WTC11 (cell line): ENCODE measurements around the gene TCAIM. TPM values are rescaled to one million over a fixed set of nuclear protein-coding genes. Genes with fewer than 3 reads are reported as not detected.

ENCODE experiments used
- ATAC-seq: fragments of 200-7000 bp; cut with Tn5 transposase; 2 replicates; pipeline ENCODE4 v1.10.0; 2021; ENCODE audit warnings: mild to moderate bottlenecking, moderate library complexity
- CTCF ChIA-PET: fragments of 300-600 bp; sonication (Branson Sonifier 250); formaldehyde crosslinking; loops from one replicate; lab custom pipeline; 2021; ENCODE audit warnings: antibody characterized with exemption; lab: Charles Lee
- POLR2A ChIA-PET: fragments of 350-600 bp; sonication (Branson Sonifier 250); formaldehyde crosslinking; loops from one replicate; lab custom pipeline; 2021; ENCODE audit warnings: antibody characterized with exemption; lab: Charles Lee
- DNase-seq: peaks from one replicate; pipeline ENCODE4 v3.0.0; 2021; ENCODE audit warnings: low spot score
- H3K27ac Mint-ChIP-seq: 2 replicates; pipeline ENCODE4 v1.8.0; 2021; ENCODE audit warnings: mixed read lengths
- H3K27me3 Mint-ChIP-seq: 2 replicates; pipeline ENCODE4 v1.8.0; 2021; ENCODE audit warnings: low read depth, mild to moderate bottlenecking, moderate library complexity, mixed read lengths
- H3K36me3 Mint-ChIP-seq: 2 replicates; pipeline ENCODE4 v1.8.0; 2021; ENCODE audit warnings: mixed read lengths
- H3K4me1 Mint-ChIP-seq: 2 replicates; pipeline ENCODE4 v1.8.0; 2022; ENCODE audit warnings: mixed read lengths
- H3K4me3 Mint-ChIP-seq: 2 replicates; pipeline ENCODE4 v1.8.0; 2021; ENCODE audit warnings: mild to moderate bottlenecking, moderate library complexity, mixed read lengths
- H3K9me3 Mint-ChIP-seq: 2 replicates; pipeline ENCODE4 v1.8.0; 2021; ENCODE audit warnings: mixed read lengths
- FOXP1 ChIP-seq: sonication (generic); formaldehyde crosslinking; IDR thresholded peaks from 2 replicates; pipeline ENCODE4 v1.8.0; 2022; ENCODE audit warnings: missing genetic modification reagents, mild to moderate bottlenecking, moderate library complexity, borderline replicate concordance
- HMGA2 ChIP-seq: fragments of 250-450 bp; sonication (Bioruptor Pico); IDR thresholded peaks from 2 replicates; pipeline ENCODE4 v1.4.0; 2021; ENCODE audit warnings: mild to moderate bottlenecking, moderate library complexity
- JAZF1 ChIP-seq: fragments of 250-450 bp; sonication (Bioruptor Pico); IDR thresholded peaks from 2 replicates; pipeline ENCODE4 v1.9.0; 2021; ENCODE audit warnings: moderate library complexity, mild to moderate bottlenecking, inconsistent platforms
- NFYB ChIP-seq: sonication (generic); formaldehyde crosslinking; conservative IDR thresholded peaks from 2 replicates; pipeline ENCODE4 v1.8.0; 2022; ENCODE audit warnings: low read depth, missing genetic modification reagents
- RELA ChIP-seq: sonication (generic); formaldehyde crosslinking; IDR thresholded peaks from 2 replicates; pipeline ENCODE4 v1.8.1; 2022; ENCODE audit warnings: missing genetic modification reagents, mild to moderate bottlenecking, borderline replicate concordance
- RORB ChIP-seq: fragments of 250-450 bp; sonication (Bioruptor Pico); IDR thresholded peaks from 2 replicates; pipeline ENCODE4 v1.9.0; 2021; ENCODE audit warnings: mild to moderate bottlenecking
- ZNF317 ChIP-seq: sonication (generic); formaldehyde crosslinking; IDR thresholded peaks from 2 replicates; pipeline ENCODE4 v1.8.1; 2023; ENCODE audit warnings: low read depth, mild to moderate bottlenecking, moderate library complexity, missing genetic modification reagents, borderline replicate concordance
- total RNA-seq: library from RNA; stranded (reverse); gene quantifications from 3 replicates; pipeline ENCODE4 v1.2.3, GENCODE V29; 2021
- TF ChIP-seq, protein P1 (sequence below): fragments of 250-450 bp; sonication (Bioruptor Pico); IDR thresholded peaks from 2 replicates; pipeline ENCODE4 v1.9.0; 2021; ENCODE audit warnings: mild to moderate bottlenecking
- TF ChIP-seq, protein P2 (sequence below): sonication (generic); formaldehyde crosslinking; IDR thresholded peaks from 2 replicates; pipeline ENCODE4 v1.8.1; 2023; ENCODE audit warnings: mild to moderate bottlenecking, moderate library complexity, missing genetic modification reagents
- TF ChIP-seq, protein P3 (sequence below): sonication (generic); formaldehyde crosslinking; IDR thresholded peaks from 2 replicates; pipeline ENCODE4 v1.8.0; 2022; ENCODE audit warnings: mild to moderate bottlenecking, missing genetic modification reagents
- TF ChIP-seq, protein P4 (sequence below): sonication (generic); formaldehyde crosslinking; IDR thresholded peaks from 2 replicates; pipeline ENCODE4 v1.8.1; 2022; ENCODE audit warnings: low read depth, missing genetic modification reagents, borderline replicate concordance
- TF ChIP-seq, protein P5 (sequence below): sonication (generic); formaldehyde crosslinking; IDR thresholded peaks from 2 replicates; pipeline ENCODE4 v1.8.0; 2023; ENCODE audit warnings: missing genetic modification reagents
- TF ChIP-seq, protein P6 (sequence below): fragments of 250-450 bp; sonication (Bioruptor Pico); IDR thresholded peaks from 2 replicates; pipeline ENCODE4 v1.9.0; 2021; ENCODE audit warnings: mild to moderate bottlenecking

The TCAIM gene
- total RNA-seq, 1 experiment from 2014 or later, result 18.9 TPM

DNA sequence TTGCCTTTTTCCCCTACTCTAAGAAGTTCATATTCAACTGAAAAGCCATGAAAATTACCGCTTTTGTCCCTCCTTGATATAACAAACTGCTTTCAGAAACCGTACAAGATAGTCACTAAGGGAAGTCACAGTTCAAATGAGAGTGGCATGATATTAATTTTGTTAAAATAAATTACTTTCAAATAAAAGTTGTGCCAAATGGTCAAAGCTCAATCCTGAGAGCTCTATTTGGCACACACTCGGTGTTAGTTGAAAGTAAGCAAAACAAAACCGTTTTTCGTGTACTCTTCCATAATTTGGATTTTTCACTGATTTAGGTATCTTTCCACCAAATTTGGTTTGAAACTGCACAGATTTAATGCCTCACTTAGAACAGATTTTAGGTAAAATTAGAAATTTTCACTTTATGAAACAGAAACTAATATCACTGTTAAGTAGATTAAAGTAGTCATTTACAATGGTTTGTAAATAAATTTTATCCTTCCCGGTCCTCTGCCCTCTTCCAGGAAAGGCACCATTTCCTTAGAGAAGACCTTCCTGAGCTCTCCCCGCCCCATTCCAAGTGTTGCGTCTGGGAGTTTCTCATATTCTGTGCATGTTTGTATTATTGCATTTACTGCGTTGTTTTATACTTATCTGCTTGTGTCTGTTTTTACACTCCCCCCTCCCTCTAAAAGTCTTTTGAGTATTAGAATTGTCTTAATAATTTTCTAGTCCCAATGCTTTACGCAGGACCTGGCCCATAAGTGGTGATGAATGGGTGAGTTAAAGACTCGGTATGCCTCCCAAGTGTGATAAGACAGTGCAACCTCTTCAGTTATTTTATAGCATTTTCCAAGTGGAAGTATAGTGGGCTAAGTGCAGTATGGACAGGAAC is 853 bp downstream of the TCAIM start (continued):
- TF ChIP-seq, protein P1, sequence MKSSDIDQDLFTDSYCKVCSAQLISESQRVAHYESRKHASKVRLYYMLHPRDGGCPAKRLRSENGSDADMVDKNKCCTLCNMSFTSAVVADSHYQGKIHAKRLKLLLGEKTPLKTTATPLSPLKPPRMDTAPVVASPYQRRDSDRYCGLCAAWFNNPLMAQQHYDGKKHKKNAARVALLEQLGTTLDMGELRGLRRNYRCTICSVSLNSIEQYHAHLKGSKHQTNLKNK (CRISPR knock-in tag), result no peak
- TF ChIP-seq NFYB (CRISPR knock-in tag), result no peak
- TF ChIP-seq RELA (CRISPR knock-in tag), result no peak
- no peak for TF ChIP-seq ZNF317 (CRISPR knock-in tag)
- no peak for TF ChIP-seq RORB (CRISPR knock-in tag)

DNA sequence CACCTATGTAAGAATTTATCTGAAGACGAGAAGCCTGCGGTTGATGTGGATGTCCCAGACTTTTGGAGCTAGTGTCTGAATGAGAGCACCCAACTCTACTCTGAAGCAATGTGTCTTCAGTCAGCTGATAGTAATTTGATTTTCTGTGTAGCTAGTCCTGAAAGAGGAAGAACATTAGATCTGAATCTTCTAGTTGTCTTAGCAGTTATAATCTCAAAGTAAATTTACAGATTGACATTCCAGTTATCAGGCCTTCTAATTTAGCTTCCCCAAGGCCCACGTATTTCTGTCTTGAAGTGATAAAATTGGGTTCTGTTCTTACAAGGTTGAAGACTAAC is 1.5 kb downstream of the TCAIM start:
- DNase-seq (no peak), ATAC-seq (no peak)
- Mint-ChIP-seq H3K36me3 (no peaks in the 10 kb centered on the region), H3K27ac (peak overlapping the region; percentile 44; the same call in 1 of the 2 replicates), H3K27me3 (no peaks in the 10 kb centered on the region), H3K9me3 (peaks cover 5% of the 10 kb centered on the region; the same call in 1 of the 2 replicates), H3K4me3 (peak overlapping the region; percentile 84), H3K4me1 (peaks cover 19% of the 10 kb centered on the region)
- ChIA-PET CTCF (no interaction called here), POLR2A (no interaction called here)
- TF ChIP-seq, protein P2, sequence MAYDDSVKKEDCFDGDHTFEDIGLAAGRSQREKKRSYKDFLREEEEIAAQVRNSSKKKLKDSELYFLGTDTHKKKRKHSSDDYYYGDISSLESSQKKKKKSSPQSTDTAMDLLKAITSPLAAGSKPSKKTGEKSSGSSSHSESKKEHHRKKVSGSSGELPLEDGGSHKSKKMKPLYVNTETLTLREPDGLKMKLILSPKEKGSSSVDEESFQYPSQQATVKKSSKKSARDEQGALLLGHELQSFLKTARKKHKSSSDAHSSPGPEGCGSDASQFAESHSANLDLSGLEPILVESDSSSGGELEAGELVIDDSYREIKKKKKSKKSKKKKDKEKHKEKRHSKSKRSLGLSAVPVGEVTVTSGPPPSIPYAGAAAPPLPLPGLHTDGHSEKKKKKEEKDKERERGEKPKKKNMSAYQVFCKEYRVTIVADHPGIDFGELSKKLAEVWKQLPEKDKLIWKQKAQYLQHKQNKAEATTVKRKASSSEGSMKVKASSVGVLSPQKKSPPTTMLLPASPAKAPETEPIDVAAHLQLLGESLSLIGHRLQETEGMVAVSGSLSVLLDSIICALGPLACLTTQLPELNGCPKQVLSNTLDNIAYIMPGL, result no peak
- no peak for TF ChIP-seq HMGA2

DNA sequence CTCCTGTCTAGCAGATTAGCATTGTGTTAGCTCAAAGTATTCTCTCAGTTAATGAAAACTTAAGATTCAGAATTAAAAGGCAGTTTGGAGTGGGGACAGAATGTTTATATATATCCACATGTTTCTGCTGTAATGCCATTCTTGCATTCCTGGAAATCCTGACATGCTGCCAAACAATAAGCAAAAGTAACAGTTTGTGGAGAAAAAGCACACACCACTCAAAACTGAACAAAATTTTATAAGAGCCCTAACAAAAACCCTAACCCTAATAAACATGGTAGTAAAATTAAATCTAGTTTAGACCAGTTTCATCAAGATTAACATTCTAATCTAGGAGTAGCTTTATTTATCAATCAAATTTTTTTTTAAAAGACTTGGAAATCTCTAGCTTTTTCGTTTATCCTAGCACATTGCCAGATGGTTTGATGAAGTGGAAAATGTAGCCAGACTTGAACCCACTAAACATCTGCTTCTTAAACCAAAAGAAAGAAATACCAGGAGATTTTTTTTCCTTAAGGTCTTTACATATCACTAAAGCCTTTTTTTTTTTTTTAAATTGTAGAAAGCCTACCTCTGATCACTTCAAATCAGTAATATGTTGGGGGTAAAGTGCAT is 3.7 kb downstream of the TCAIM start:
- CTCF ChIA-PET, result no interaction called here
- H3K4me1 Mint-ChIP-seq, result peaks cover 15% of the 10 kb centered on the region
- TF ChIP-seq, protein P3, sequence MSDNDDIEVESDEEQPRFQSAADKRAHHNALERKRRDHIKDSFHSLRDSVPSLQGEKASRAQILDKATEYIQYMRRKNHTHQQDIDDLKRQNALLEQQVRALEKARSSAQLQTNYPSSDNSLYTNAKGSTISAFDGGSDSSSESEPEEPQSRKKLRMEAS (CRISPR knock-in tag), result no peak
- TF ChIP-seq FOXP1 (CRISPR knock-in tag) (no peak), JAZF1 (CRISPR knock-in tag) (no peak)
- TF ChIP-seq, protein P4, sequence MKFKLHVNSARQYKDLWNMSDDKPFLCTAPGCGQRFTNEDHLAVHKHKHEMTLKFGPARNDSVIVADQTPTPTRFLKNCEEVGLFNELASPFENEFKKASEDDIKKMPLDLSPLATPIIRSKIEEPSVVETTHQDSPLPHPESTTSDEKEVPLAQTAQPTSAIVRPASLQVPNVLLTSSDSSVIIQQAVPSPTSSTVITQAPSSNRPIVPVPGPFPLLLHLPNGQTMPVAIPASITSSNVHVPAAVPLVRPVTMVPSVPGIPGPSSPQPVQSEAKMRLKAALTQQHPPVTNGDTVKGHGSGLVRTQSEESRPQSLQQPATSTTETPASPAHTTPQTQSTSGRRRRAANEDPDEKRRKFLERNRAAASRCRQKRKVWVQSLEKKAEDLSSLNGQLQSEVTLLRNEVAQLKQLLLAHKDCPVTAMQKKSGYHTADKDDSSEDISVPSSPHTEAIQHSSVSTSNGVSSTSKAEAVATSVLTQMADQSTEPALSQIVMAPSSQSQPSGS (CRISPR knock-in tag), result no peak
- TF ChIP-seq, protein P5, sequence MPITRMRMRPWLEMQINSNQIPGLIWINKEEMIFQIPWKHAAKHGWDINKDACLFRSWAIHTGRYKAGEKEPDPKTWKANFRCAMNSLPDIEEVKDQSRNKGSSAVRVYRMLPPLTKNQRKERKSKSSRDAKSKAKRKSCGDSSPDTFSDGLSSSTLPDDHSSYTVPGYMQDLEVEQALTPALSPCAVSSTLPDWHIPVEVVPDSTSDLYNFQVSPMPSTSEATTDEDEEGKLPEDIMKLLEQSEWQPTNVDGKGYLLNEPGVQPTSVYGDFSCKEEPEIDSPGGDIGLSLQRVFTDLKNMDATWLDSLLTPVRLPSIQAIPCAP (CRISPR knock-in tag), result no peak
- TF ChIP-seq, protein P6, sequence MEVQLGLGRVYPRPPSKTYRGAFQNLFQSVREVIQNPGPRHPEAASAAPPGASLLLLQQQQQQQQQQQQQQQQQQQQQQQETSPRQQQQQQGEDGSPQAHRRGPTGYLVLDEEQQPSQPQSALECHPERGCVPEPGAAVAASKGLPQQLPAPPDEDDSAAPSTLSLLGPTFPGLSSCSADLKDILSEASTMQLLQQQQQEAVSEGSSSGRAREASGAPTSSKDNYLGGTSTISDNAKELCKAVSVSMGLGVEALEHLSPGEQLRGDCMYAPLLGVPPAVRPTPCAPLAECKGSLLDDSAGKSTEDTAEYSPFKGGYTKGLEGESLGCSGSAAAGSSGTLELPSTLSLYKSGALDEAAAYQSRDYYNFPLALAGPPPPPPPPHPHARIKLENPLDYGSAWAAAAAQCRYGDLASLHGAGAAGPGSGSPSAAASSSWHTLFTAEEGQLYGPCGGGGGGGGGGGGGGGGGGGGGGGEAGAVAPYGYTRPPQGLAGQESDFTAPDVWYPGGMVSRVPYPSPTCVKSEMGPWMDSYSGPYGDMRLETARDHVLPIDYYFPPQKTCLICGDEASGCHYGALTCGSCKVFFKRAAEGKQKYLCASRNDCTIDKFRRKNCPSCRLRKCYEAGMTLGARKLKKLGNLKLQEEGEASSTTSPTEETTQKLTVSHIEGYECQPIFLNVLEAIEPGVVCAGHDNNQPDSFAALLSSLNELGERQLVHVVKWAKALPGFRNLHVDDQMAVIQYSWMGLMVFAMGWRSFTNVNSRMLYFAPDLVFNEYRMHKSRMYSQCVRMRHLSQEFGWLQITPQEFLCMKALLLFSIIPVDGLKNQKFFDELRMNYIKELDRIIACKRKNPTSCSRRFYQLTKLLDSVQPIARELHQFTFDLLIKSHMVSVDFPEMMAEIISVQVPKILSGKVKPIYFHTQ (CRISPR knock-in tag), result no peak
- TF ChIP-seq, all 79 proteins: peak for 0
- DNase-seq, result no peak
- POLR2A ChIA-PET, result no interaction called here
- Mint-ChIP-seq H3K27ac (no peak overlapping the region), H3K4me3 (no peak overlapping the region), H3K9me3 (peaks cover 5% of the 10 kb centered on the region; the same call in 1 of the 2 replicates), H3K27me3 (no peaks in the 10 kb centered on the region), H3K36me3 (no peaks in the 10 kb centered on the region)
- no peak for ATAC-seq
